IPS-15b (cell line): ENCODE results near the gene OLFML2B.
"Not testable (repeated sequence)": the region's sequence is repeated elsewhere in the genome, so short reads cannot be mapped to it uniquely, and the experiment has no call there.

Experiments
- H3K27me3 ChIP-seq: one replicate; pipeline ENCODE4 v1.6.1; 2013; ENCODE audit warnings: low read length; ENCODE audit not compliant: control insufficient read depth, insufficient read depth
- H3K36me3 ChIP-seq: one replicate; pipeline ENCODE4 v1.6.1; 2013; ENCODE audit warnings: low read length; ENCODE audit not compliant: control insufficient read depth, insufficient read depth
- H3K4me1 ChIP-seq: one replicate; pipeline ENCODE4 v1.6.1; 2013; ENCODE audit warnings: mild to moderate bottlenecking, low read length; ENCODE audit not compliant: control insufficient read depth, insufficient read depth
- H3K4me3 ChIP-seq: one replicate; pipeline ENCODE4 v1.5.1; 2013; ENCODE audit warnings: low read depth, low read length
- H3K9ac ChIP-seq: one replicate; pipeline ENCODE4 v1.6.1; 2013; ENCODE audit warnings: low read depth, mild to moderate bottlenecking, low read length
- H3K9me3 ChIP-seq: one replicate; pipeline ENCODE4 v1.6.1; 2013; ENCODE audit warnings: mild to moderate bottlenecking, low read length; ENCODE audit not compliant: control insufficient read depth, insufficient read depth

OLFML2B gene

GRCh38 chr1:162023547-162024501 lies at the start of gene OLFML2B:
Gene OLFML2B (minus strand): TSS chr1:162023869. CDS start chr1:162023430, 439 bp downstream.
- Histone ChIP-seq H3K36me3 (no peaks in the 10 kb centered on the region), H3K9ac (no peak within 1 kb of the TSS), H3K4me3 (peak within 1 kb of the TSS; percentile 88), H3K4me1 (peaks cover 7% of the 10 kb centered on the region), H3K9me3 (no peaks in the 10 kb centered on the region), H3K27me3 (peaks cover 41% of the 10 kb centered on the region)

DNA sequence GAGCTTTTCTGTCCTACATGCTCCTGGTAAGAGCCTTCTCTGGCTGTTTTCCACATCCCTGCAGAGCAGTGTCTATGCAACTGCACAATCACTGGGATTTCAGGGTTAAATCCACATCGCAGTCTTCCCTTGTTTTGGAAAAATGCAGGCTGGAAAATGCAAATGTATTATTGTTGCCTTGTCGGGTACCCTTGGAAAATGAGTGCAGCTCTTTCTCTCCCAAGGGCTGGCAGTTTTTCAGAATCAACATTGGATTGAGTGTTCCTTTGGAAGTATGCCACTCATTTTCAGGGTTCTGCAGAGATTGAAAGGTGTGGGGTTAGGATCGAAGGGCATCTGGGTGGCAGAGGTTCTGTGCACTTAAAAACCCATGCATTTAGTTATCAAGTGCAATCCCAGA lies 49.1 kb upstream of the OLFML2B start:
- Histone ChIP-seq H3K4me1 (peaks cover 18% of the 10 kb centered on the region), H3K4me3 (no peak overlapping the region), H3K27me3 (no peaks in the 10 kb centered on the region), H3K9me3 (peaks cover 6% of the 10 kb centered on the region), H3K36me3 (peaks cover 5% of the 10 kb centered on the region), H3K9ac (no peak overlapping the region)

GRCh38 chr1:162070825-162071224 lies 47.2 kb upstream of the OLFML2B start:
- Histone ChIP-seq H3K36me3 (peaks cover 5% of the 10 kb centered on the region), H3K27me3 (no peaks in the 10 kb centered on the region), H3K9me3 (peaks cover 6% of the 10 kb centered on the region), H3K9ac (peak overlapping the region; percentile 40), H3K4me1 (peaks cover 16% of the 10 kb centered on the region), H3K4me3 (peak overlapping the region; percentile 75)

DNA sequence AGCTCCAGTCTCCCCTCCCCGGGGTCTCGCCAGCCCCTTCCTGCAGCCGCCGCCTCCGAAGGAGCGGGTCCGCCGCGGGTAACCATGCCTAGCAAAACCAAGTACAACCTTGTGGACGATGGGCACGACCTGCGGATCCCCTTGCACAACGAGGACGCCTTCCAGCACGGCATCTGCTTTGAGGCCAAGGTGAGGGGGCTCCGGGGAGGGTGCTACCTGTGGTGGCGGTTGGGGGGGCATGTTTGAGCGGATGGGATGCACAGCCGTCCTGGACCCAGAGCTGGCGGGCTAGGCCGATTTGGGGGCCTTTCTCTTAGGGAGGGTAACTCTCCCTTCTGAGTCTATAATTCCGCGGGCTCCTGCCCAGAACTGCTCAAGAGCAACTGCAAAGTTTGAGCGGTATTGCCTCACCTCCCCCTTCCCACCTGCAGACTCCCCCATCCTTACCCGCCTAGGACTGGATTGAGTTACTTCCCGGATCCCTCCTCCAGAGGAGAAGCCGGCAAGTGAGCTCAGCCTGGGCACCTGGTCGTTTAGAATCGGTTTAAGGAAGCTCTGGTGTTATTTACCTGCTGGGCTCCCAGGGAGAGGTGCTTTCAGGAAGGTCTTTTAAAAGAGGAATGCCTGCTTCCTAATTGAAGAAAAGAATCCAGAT lies 46.6 kb upstream of the OLFML2B start:
- peaks cover 18% of the 10 kb centered on the region for H3K4me1 ChIP-seq
- no peaks in the 10 kb centered on the region for H3K27me3 ChIP-seq
- H3K9me3 ChIP-seq, result peaks cover 6% of the 10 kb centered on the region
- H3K9ac ChIP-seq, result peak overlapping the region; percentile 40
- peaks cover 5% of the 10 kb centered on the region for H3K36me3 ChIP-seq
- peak overlapping the region; percentile 75 for H3K4me3 ChIP-seq

DNA sequence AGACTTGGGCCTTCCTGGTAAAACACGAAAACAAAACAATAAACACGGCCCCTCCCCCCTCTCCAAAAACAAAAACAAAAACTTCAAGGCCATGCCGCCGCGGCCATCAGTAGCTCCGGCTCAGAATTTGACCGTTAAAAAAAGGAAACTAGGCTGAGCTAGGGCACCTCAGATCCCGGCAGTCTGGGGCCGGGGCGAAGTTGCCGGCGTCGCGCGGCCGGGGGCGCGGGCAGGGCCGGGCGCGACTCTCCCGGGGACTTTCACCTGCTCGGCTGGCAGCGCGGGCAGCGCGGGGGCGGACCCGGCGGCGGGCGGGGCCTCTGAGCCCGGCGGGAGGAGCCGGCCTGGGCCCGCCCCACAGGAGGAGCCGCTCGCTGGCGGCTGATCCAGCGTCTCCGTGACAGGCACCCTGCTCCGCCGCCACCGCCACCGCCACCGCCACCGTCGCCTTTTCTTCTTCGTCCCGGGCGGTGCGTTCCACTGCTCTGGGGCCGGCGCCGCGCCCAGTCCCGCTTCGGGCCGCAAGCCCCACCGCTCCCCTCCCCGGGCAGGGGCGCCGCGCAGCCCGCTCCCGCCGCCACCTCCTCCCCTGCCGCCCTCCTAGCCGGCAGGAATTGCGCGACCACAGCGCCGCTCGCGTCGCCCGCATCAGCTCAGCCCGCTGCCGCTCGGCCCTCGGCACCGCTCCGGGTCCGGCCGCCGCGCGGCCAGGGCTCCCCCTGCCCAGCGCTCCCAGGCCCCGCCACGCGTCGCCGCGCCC lies 45.8 kb upstream of the OLFML2B start, which contains the start of gene NOS1AP:
NOS1AP (plus strand) TSS at position 358 of the 760 bp plus-strand sequence. CDS start 487 bp downstream, outside the sequence.
- Histone ChIP-seq H3K9ac (peak within 1 kb of the TSS; percentile 40), H3K27me3 (no peaks in the 10 kb centered on the region), H3K4me3 (peak within 1 kb of the TSS; percentile 75)

GRCh38 chr1:162068301-162068700 lies 44.6 kb upstream of the OLFML2B start:
- Histone ChIP-seq H3K4me3 (no peak overlapping the region), H3K27me3 (no peaks in the 10 kb centered on the region), H3K36me3 (no peaks in the 10 kb centered on the region), H3K4me1 (peaks cover 20% of the 10 kb centered on the region), H3K9ac (no peak overlapping the region), H3K9me3 (no peaks in the 10 kb centered on the region)

More for the DNA sequence above, 45.8 kb upstream of the OLFML2B start, which contains the start of gene NOS1AP:
- peaks cover 20% of the 10 kb centered on the region for H3K4me1 ChIP-seq
- H3K9me3 ChIP-seq, result peaks cover 2% of the 10 kb centered on the region
- H3K36me3 ChIP-seq, result no peaks in the 10 kb centered on the region

- Histone ChIP-seq H3K9ac (no peak overlapping the region), H3K9me3 (no peaks in the 10 kb centered on the region), H3K4me1 (peaks cover 17% of the 10 kb centered on the region), H3K4me3 (no peak overlapping the region), H3K27me3 (no peaks in the 10 kb centered on the region), H3K36me3 (no peaks in the 10 kb centered on the region)
Observed at GRCh38 chr1:162067466-162067865, 43.8 kb upstream of the OLFML2B start.

DNA sequence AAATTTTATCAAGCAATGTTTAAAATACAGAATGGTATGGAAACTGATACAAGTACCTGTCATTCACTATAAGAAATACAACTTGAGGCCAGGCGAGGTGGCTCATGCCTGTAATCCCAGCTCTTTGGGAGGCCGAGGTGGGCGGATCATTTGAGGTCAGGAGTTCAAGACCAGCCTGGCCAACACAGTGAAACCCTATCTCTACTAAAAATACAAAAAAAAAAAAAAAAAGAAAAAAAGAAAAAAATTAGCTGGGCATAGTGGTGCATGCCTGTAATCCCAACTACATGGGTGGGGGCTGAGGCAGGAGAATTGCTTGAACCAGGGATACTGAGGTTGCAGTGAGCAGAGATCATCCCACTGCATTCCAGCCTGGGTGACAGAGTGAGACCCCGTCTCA lies 43.2 kb upstream of the OLFML2B start:
- not testable (repeated sequence) for H3K9me3 ChIP-seq, H3K4me3 ChIP-seq, H3K9ac ChIP-seq, H3K27me3 ChIP-seq, H3K36me3 ChIP-seq
- H3K4me1 ChIP-seq, result peaks cover 15% of the 10 kb centered on the region

DNA sequence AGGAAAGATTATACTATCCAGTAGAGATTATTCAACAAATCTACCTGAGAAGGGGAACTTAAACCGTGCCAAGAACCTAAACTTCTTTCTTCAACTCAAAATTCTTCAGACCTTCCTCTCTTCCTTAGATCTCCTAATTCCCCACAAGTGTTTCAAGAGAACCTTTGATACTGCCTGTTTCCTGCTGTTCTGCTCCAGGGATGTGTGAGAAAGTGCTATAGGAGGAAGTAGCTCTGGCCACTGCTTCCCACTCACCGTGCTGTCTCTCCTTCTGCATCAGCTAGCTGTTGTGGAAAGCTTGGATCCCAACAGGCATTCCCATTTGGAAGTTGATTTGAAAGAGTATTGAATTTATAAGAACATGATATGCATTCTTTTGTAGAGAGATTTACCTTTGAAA lies 41.3 kb upstream of the OLFML2B start:
- no peak overlapping the region for H3K9ac ChIP-seq
- no peak overlapping the region for H3K4me3 ChIP-seq
- no peaks in the 10 kb centered on the region for H3K27me3 ChIP-seq
- no peaks in the 10 kb centered on the region for H3K36me3 ChIP-seq
- H3K9me3 ChIP-seq, result no peaks in the 10 kb centered on the region
- peaks cover 11% of the 10 kb centered on the region for H3K4me1 ChIP-seq

GRCh38 chr1:162062542-162063015 lies 38.9 kb upstream of the OLFML2B start:
- no peak overlapping the region for H3K9ac ChIP-seq
- H3K36me3 ChIP-seq, result no peaks in the 10 kb centered on the region
- H3K9me3 ChIP-seq, result no peaks in the 10 kb centered on the region
- H3K27me3 ChIP-seq, result no peaks in the 10 kb centered on the region
- H3K4me1 ChIP-seq, result peaks cover 6% of the 10 kb centered on the region
- no peak overlapping the region for H3K4me3 ChIP-seq

DNA sequence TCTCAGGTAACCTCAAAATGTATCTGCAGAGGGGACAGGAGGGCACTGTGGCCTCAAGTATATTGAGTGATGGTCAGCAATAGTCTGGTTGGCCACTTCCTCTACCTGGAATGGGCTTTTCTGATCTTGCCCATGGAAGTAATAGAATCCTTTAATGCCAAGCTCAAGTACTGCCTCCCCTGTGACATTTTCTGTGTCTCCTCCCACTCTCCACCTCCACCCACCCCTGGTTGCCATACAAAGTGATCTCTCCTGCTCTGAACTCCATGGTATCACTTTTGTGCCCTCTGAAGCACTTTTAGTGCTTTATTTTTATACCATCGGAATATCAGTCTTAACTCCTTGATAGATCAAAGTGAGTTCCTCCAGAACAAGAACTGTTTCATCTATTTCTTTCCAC lies 36.6 kb upstream of the OLFML2B start:
- no peaks in the 10 kb centered on the region for H3K36me3 ChIP-seq
- H3K4me1 ChIP-seq, result peaks cover 5% of the 10 kb centered on the region
- H3K27me3 ChIP-seq, result no peaks in the 10 kb centered on the region
- H3K4me3 ChIP-seq, result no peak overlapping the region
- no peaks in the 10 kb centered on the region for H3K9me3 ChIP-seq
- no peak overlapping the region for H3K9ac ChIP-seq
